Activated CD8-positive, alpha-beta memory T cell treated with anti-CD3 and anti-CD28 coated beads, Interleukin-2, amount 10 ng/mL, durations not matched to agents 7 days and 5 days (primary cell): ENCODE results near the gene CNP. TPM values are rescaled to one million over a fixed set of nuclear protein-coding genes. Genes with fewer than 3 reads are reported as not detected.
"Not testable (repeated sequence)": the region's sequence is repeated elsewhere in the genome, so short reads cannot be mapped to it uniquely, and the experiment has no call there.

Experiments used
- ATAC-seq: fragments of 150-1000 bp; cut with Tn5 transposase; one replicate; pipeline ENCODE4 v1.10.0; 2021; ENCODE audit warnings: moderate library complexity
- CTCF ChIA-PET: fragments of 350-600 bp; sonication (Branson Sonifier 250); formaldehyde crosslinking; loops from one replicate; lab custom pipeline; 2021; ENCODE audit warnings: antibody characterized with exemption; lab: Charles Lee
- DNase-seq: peaks from one replicate; pipeline ENCODE4 v3.0.0-alpha.2; 2020
- H3K27ac Mint-ChIP-seq: one replicate; pipeline ENCODE4 v1.8.0; 2021; ENCODE audit warnings: mild to moderate bottlenecking, mixed read lengths
- H3K27me3 Mint-ChIP-seq: one replicate; pipeline ENCODE4 v1.8.0; 2021; ENCODE audit warnings: mixed read lengths
- H3K36me3 Mint-ChIP-seq: one replicate; pipeline ENCODE4 v1.8.0; 2021; ENCODE audit warnings: mild to moderate bottlenecking, mixed read lengths
- H3K4me1 Mint-ChIP-seq: one replicate; pipeline ENCODE4 v1.8.0; 2021; ENCODE audit warnings: mixed read lengths
- H3K4me3 Mint-ChIP-seq: one replicate; pipeline ENCODE4 v1.8.0; 2021; ENCODE audit warnings: mild to moderate bottlenecking, moderate library complexity, mixed read lengths
- H3K9me3 Mint-ChIP-seq: one replicate; pipeline ENCODE4 v1.8.0; 2022; ENCODE audit warnings: low read depth, mixed read lengths
- total RNA-seq, 2 experiments: library from RNA; stranded (reverse); gene quantifications; one replicate each; pipeline ENCODE4 v1.2.3, GENCODE V29; 2021

Gene CNP
- total RNA-seq, 2 experiments from 2014 or later: 98.1 to 112 TPM

DNA sequence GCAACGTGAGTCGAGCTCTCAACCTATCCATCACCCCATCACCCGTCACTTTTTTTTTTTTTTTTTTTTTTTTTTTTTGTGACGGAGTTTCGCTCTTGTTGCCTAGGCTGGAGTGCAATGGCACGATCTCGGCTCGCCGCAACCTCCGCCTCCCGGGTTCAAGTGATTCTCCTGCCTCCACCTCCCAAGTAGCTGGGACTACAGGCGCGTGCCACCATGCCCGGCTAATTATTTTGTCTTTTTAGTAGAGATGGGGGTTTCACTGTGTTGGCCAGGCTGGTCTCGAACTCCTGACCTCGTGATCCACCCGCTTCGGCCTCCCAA lies 35.8 kb upstream of the CNP start:
- H3K9me3 Mint-ChIP-seq, DNase-seq, H3K27me3 Mint-ChIP-seq, H3K36me3 Mint-ChIP-seq: not testable (repeated sequence)
- Mint-ChIP-seq H3K4me3 (peak overlapping the region; percentile 96), H3K4me1 (peaks cover 59% of the 10 kb centered on the region), H3K27ac (peak overlapping the region; percentile 95)
- ATAC-seq: peak; percentile 44
- CTCF ChIA-PET: interaction anchor here (0.8 to 4.7 kb wide), 10 partner anchors 12 to 344 kb away, joined by 3 to 36 read pairs (median 4); partner anchors contain the start of genes ACLY, CNP, DNAJC7 and EIF1

DNA sequence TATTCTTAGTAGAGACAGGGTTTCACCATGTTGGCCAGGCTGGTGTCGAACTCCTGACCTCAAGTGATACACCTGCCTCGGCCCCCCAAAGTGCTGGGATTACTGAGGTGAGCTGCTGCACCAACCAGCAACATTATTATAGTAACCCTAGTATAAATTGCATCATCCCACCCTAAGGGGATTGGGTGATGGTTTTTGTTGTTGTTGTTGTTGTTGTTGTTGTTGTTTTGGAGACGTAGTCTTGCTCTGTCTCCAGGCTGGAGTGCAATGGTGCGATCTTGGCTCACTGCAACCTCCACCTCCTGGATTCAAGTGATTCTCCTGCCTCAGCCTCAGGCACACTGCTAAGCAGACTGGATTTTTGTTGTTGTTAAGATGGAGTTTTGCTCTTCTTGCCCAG lies 34.9 kb upstream of the CNP start:
- not testable (repeated sequence) for H3K36me3 Mint-ChIP-seq, H3K27me3 Mint-ChIP-seq
- CTCF ChIA-PET: interaction anchor here (2.2 to 4.7 kb wide), 2 partner anchors 13 to 35 kb away, joined by 17 to 36 read pairs; partner anchors contain the start of genes ACLY and CNP

DNA sequence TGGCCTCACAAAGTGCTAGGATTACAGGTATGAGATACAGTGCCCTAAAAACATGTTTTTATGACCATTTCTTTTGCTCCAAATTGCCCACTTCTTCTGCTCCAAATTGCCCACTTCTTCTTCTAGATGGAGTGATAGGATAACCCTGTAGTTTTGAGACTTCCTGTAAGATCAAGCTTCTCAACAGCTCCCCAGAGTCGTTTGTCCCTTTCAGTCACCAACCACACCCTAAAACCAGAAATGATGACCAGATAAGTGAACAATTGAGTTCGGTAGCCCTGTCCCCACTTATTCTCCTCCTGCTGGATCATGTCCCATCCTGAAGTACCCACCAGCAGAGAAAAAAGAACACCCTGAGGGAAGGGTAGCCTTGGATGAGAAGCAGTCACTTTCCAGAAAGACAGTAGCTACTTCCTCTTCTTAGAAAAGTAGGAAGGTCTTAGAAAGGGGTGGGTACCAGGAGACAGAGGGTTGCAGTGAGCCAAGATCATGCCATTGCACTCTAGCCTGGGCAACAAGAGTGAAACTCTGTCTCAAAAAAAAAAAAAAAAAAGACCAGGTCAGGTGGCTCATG lies 33.7 kb upstream of the CNP start:
- H3K27ac Mint-ChIP-seq: peak overlapping the region; percentile 76
- ATAC-seq (no peak), DNase-seq (peak; percentile 45)
- CTCF ChIA-PET: interaction anchor here (0.7 to 1.4 kb wide), 10 partner anchors 15 to 514 kb away, joined by 3 to 7 read pairs (median 4); partner anchors contain the start of genes ACLY and NKIRAS2
- peak overlapping the region; percentile 15 for H3K4me3 Mint-ChIP-seq
- peaks cover 53% of the 10 kb centered on the region for H3K4me1 Mint-ChIP-seq
- no peaks in the 10 kb centered on the region for H3K27me3 Mint-ChIP-seq
- no peaks in the 10 kb centered on the region for H3K9me3 Mint-ChIP-seq
- peaks cover 3% of the 10 kb centered on the region for H3K36me3 Mint-ChIP-seq

More for the DNA sequence above, 34.9 kb upstream of the CNP start:
- H3K4me1 Mint-ChIP-seq: peaks cover 54% of the 10 kb centered on the region
- not testable (repeated sequence) for H3K27ac Mint-ChIP-seq, H3K9me3 Mint-ChIP-seq, DNase-seq, ATAC-seq
- peak overlapping the region; percentile 13 for H3K4me3 Mint-ChIP-seq

DNA sequence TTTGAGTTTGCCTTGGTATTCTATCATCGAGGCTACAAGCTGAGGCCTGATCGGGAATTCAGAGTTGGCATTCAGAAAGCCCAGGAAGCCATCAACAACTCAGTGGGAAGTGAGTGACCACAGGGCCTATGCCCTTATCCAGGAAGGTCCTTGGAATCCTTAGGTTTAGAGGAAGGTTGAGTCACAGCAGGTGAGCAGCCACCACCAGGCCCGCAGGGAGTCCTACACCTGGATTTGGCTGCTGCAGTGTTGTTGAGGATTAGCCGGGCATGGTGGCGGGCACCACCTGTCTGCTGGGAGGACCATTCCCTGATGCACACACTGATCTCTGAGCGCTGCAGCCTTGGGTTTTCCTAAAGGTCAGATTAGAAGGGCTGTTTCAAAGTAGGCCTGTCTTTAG lies 31.0 kb upstream of the CNP start:
- H3K4me1 Mint-ChIP-seq: peaks cover 36% of the 10 kb centered on the region
- ATAC-seq (no peak), DNase-seq (no peak)
- H3K9me3 Mint-ChIP-seq: no peaks in the 10 kb centered on the region
- H3K27ac Mint-ChIP-seq: no peak overlapping the region
- peaks cover 4% of the 10 kb centered on the region for H3K27me3 Mint-ChIP-seq
- H3K36me3 Mint-ChIP-seq: no peaks in the 10 kb centered on the region
- no peak overlapping the region for H3K4me3 Mint-ChIP-seq
- CTCF ChIA-PET: interaction anchor here (1.7 kb wide), 1 partner anchor 18 kb away, joined by 4 read pairs; no protein-coding TSS in a partner anchor

DNA sequence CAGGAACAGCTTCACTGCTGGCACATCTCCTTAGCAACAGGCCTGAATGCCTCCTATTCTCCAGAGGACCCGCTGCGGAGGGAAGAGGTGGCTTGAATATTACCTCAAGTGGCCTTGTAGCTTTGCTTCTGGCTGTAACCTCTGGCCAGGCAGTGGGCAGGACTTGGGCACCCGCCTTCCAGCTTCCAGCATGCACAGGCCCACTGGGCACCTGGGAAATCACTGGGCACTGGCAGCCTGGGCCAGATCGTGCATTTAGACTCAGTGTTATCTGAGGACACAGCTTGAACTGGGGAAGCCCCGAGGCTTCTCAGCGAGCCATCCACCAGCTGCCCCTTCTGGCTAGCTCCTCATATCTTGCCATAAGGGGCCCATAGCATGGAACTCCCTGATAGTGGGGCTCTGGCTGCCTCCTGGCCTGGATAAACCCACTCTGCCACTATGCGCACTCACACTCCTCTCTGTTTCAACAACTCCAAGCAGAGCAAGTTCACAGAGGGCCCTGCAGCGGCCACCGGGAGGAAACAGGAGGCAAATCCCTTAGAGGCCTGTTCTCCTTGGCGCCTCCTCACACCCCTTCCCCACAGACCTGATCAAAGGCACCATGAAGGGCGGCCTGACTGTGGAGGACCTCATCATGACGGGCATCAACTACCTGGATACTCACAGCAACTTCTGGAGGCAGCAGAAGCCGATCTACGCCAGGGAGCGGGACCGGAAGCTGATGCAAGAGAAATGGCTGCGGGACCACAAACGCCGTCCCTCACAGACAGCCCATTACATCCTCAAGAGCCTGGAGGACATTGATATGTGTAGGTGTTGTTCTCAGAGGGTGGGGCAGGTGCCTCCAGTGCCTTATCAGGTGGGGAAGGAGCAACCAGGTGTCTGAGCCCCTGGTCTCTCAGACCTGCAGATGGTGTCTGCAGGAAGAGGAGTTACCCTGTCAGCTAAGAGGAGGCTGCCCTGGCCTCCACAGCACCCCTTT lies 28.3 kb upstream of the CNP start:
- no peak overlapping the region for H3K4me3 Mint-ChIP-seq
- peaks cover 13% of the 10 kb centered on the region for H3K4me1 Mint-ChIP-seq
- peaks cover 5% of the 10 kb centered on the region for H3K27me3 Mint-ChIP-seq
- ATAC-seq (no peak), DNase-seq (peak; percentile 37)
- CTCF ChIA-PET: no interaction called here
- no peaks in the 10 kb centered on the region for H3K9me3 Mint-ChIP-seq
- H3K27ac Mint-ChIP-seq: no peak overlapping the region
- no peaks in the 10 kb centered on the region for H3K36me3 Mint-ChIP-seq

DNA sequence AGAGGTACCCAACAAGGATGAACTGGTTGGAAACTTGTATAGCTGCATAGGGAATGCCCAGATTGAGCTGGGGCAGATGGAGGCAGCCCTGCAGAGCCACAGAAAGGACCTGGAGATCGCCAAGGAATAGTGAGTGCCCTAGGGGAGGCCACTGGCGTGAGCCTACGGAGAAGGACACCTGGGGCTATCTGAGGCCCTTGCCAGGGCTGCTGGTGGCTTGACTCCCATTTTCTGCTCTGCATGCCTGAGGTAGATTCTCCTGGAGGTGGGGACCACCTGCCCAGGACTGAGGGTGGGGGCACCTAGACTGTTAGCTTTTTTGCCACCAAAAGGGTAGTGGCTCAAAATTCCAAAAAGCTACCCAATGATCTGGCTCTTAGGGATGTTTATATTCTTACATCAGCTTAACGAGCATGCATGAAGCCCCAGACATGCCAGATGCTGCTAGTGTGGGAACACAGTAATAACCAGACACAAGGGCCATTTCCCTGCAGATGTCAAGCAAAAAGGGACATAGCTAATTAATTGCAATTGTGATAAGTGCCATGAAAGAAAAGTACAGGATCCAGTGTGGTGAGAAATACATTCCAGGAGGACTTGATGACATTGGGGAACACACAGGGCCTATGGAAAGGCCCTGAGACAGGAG lies 27.4 kb upstream of the CNP start:
- Mint-ChIP-seq H3K27me3 (peaks cover 5% of the 10 kb centered on the region), H3K4me3 (no peak overlapping the region), H3K4me1 (peaks cover 8% of the 10 kb centered on the region), H3K36me3 (no peaks in the 10 kb centered on the region), H3K27ac (no peak overlapping the region), H3K9me3 (no peaks in the 10 kb centered on the region)
- DNase-seq (no peak), ATAC-seq (no peak)
- CTCF ChIA-PET: interaction anchor here (0.5 kb wide), 1 partner anchor 1377 kb away, joined by 3 read pairs; no protein-coding TSS in a partner anchor

DNA sequence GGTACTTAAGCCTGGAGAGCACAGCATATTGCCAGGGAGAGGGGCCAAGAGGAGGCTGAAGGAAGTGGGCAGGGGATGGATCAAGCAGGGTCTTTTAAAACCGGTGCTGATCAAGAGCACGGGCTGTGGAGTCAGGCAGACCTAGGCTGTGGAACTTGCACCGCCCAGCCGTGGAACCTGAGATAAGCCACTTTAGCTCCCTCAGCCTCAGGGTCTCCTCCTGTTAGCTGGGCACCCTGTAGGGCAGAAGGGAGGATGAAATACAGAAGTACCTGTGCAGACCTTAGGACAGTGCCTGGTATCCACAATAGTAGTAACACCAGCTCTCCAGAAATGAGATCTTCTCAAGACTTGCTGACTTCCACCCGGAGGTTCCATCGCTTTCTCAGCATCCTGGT lies 26.9 kb upstream of the CNP start:
- DNase-seq (no peak), ATAC-seq (no peak)
- H3K4me1 Mint-ChIP-seq: peaks cover 5% of the 10 kb centered on the region
- no peak overlapping the region for H3K4me3 Mint-ChIP-seq
- H3K27me3 Mint-ChIP-seq: peaks cover 5% of the 10 kb centered on the region
- no peaks in the 10 kb centered on the region for H3K36me3 Mint-ChIP-seq
- H3K9me3 Mint-ChIP-seq: no peaks in the 10 kb centered on the region
- H3K27ac Mint-ChIP-seq: no peak overlapping the region
- CTCF ChIA-PET: interaction anchor here (1.1 to 1.4 kb wide), 2 partner anchors 10 to 20 kb away, joined by 3 read pairs; no protein-coding TSS in a partner anchor

DNA sequence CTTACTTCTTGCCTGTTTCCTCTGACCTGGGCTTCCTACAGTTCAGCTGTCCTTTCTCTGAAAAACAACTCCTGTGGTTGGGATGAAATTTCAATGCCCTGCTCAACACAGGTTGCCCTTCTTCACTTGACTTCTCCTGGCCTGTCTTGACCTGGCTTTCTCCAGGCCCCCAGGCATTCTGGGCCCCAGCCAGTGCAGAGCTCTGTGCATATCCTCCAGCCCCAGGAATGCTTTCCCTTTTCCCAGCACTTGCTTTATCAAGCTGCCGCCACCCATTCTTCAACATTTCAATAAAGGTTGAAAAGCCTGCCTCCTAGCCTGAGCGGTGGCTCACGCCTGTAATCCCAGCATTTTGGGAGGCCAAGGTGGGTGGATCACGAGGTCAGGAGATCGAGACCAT lies 25.4 kb upstream of the CNP start:
- no peak overlapping the region for H3K4me3 Mint-ChIP-seq
- peaks cover 5% of the 10 kb centered on the region for H3K27me3 Mint-ChIP-seq
- ATAC-seq: no peak

DNA sequence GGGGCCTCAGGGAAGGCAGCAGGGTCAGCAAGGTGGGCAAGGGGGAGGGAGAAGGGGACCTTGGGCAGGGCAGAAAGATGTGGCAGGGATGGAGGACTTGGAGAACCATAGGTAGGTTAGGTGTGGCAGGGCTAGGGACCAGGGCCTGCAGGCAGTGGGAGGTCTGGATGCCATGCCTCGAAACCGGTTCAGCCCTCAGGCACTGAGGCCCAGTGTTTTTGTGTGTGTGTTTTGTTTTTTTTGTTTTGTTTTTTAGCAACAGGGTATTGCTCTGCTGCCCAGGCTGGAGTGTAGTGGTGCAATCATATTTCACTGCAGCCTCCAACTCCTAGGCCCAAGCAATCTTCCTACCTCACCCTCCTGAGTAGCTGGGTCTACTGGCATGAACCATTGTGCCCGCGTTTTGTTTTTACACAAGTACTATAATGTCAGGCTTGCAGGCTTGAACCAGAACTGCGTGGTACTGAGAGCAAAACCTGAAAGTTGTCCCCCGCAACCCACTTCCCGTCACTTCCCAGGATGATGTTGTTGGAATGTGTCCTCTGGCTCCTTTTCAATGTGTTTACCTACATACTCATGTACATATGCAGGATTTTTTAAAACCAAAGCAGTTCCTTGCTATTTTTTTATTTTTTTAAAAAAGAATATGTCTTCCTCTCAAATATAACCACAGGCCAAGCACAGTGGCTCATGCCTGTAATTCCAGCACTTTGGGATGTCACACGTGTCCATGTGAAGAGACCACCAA lies 23.8 kb upstream of the CNP start:
- Mint-ChIP-seq H3K4me1 (no peaks in the 10 kb centered on the region), H3K27ac (no peak overlapping the region), H3K9me3 (no peaks in the 10 kb centered on the region), H3K27me3 (peaks cover 5% of the 10 kb centered on the region), H3K36me3 (no peaks in the 10 kb centered on the region), H3K4me3 (no peak overlapping the region)
- DNase-seq (no peak), ATAC-seq (no peak)
- CTCF ChIA-PET: interaction anchor here (1.4 kb wide), 1 partner anchor 22 kb away, joined by 4 read pairs; no protein-coding TSS in a partner anchor

More for the DNA sequence above, 25.4 kb upstream of the CNP start:
- DNase-seq: no peak
- H3K27ac Mint-ChIP-seq: no peak overlapping the region
- H3K9me3 Mint-ChIP-seq: no peaks in the 10 kb centered on the region
- no peaks in the 10 kb centered on the region for H3K36me3 Mint-ChIP-seq
- CTCF ChIA-PET: interaction anchor here (0.9 kb wide), 1 partner anchor 141 kb away, joined by 3 read pairs; no protein-coding TSS in a partner anchor
- peaks cover 5% of the 10 kb centered on the region for H3K4me1 Mint-ChIP-seq

DNA sequence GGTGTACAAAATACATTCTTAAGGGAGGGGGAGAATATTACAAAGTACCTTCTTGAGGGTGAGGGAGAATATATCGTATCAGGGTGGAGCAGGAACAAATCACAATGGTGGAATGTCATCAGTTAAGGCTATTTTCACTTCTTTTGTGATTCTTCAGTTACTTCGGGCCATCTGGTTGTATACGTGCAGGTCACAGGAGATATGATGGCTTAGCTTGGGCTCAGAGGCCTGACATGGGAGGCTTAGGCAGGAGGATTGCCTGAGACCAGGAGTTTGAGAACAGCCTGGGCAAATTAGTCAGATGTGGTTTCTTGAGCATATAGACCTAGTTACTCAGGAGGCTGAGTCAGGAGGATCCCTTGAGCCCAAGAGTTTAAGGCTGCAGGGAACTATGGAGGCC lies 23.1 kb upstream of the CNP start:
- H3K4me3 Mint-ChIP-seq: no peak overlapping the region
- H3K4me1 Mint-ChIP-seq: no peaks in the 10 kb centered on the region
- CTCF ChIA-PET: no interaction called here
- DNase-seq: no peak
- H3K27me3 Mint-ChIP-seq: peaks cover 5% of the 10 kb centered on the region
- no peak overlapping the region for H3K27ac Mint-ChIP-seq
- no peaks in the 10 kb centered on the region for H3K36me3 Mint-ChIP-seq
- no peak for ATAC-seq
- no peaks in the 10 kb centered on the region for H3K9me3 Mint-ChIP-seq

DNA sequence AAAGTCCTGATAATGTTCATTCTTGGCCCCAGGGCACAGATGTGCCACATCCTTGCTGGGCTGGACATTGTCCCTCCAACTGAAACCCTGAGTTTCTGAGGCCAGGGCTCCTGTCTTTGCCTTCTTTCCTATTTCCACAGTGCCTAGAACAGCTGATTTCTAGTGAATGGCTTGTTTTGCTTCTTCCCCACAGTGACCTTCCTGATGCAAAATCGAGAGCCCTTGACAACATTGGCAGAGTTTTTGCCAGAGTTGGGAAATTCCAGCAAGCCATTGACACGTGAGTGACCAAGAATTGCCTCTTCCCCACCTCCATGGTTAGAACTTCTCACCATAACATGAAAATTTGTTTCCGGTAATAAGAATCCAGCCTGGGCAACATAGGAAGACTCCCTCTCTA lies 21.7 kb upstream of the CNP start:
- ATAC-seq: no peak
- no peaks in the 10 kb centered on the region for H3K4me1 Mint-ChIP-seq
- no peak overlapping the region for H3K4me3 Mint-ChIP-seq
- H3K36me3 Mint-ChIP-seq: no peaks in the 10 kb centered on the region
- CTCF ChIA-PET: no interaction called here
- DNase-seq: no peak
- H3K27me3 Mint-ChIP-seq: peaks cover 5% of the 10 kb centered on the region
- no peak overlapping the region for H3K27ac Mint-ChIP-seq
- H3K9me3 Mint-ChIP-seq: no peaks in the 10 kb centered on the region

DNA sequence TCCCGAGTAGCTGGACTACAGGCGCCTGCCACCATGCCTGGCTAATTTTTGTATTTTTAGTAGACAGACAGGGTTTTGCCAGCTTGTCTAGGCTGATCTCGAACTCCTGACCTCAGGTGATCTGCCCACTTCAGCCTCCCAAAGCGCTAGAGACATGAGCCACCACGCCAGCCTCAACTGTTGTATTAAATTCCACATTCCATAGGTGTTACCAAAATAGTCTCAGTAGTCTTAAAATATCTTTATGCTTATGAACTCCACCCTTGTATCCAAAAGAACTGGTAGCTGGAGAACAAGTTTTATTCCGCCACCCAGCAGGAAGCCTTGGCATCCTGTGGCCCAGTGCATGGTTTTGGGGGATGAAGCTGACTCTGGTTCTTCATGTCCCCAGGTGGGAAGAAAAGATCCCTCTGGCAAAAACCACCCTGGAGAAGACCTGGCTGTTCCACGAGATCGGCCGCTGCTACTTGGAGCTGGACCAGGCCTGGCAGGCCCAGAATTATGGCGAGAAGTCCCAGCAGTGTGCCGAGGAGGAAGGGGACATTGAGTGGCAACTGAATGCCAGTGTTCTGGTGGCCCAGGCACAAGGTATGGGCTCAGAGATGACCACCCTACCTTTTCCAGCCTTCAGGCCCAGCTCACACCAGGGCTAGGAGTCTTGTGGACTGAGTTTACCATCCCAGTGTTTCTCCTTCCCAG lies 17.7 kb upstream of the CNP start:
- Mint-ChIP-seq H3K4me1 (no peaks in the 10 kb centered on the region), H3K9me3 (no peaks in the 10 kb centered on the region), H3K27ac (no peak overlapping the region), H3K27me3 (no peaks in the 10 kb centered on the region), H3K36me3 (no peaks in the 10 kb centered on the region), H3K4me3 (no peak overlapping the region)
- DNase-seq (no peak), ATAC-seq (no peak)
- CTCF ChIA-PET: interaction anchor here (0.9 to 1.7 kb wide), 3 partner anchors 10 to 16 kb away, joined by 3 to 6 read pairs (median 6); no protein-coding TSS in a partner anchor
